IMR-90 (cell line): ENCODE measurements around the gene HACL1. TPM values are rescaled to one million over a fixed set of nuclear protein-coding genes. Genes with fewer than 3 reads are reported as not detected.

ENCODE experiments used
- ATAC-seq: fragments of 200-7000 bp; cut with Tn5 transposase; 2 replicates; pipeline ENCODE4 v1.9.1; 2020; ENCODE audit warnings: low read depth, mild to moderate bottlenecking, moderate library complexity
- BruUV-seq: library from RNA; stranded (reverse); fragments of 400-500 nt; replicated peaks from 2 replicates; lab custom pipeline; 2021; lab: Mats Ljungman, UMichigan
- CTCF ChIA-PET: fragments of 300-600 bp; formaldehyde crosslinking; extraction: SDS; loops from one replicate; lab custom pipeline; 2021; ENCODE audit warnings: antibody characterized with exemption; lab: Yijun Ruan, JAX
- POLR2A ChIA-PET: fragments of 300-600 bp; sonication (Branson Sonifier 250); formaldehyde crosslinking; loops from one replicate; lab custom pipeline; 2022; ENCODE audit warnings: antibody characterized with exemption; ENCODE audit not compliant: unreplicated experiment; lab: Charles Lee
- DNase-seq: peaks from one replicate; pipeline ENCODE4 v3.0.0; 2013
- H2AFZ ChIP-seq: replicated peaks from 2 replicates; pipeline ENCODE3; 2013; ENCODE audit warnings: low read length, mild to moderate bottlenecking; ENCODE audit not compliant: poor library complexity
- H2AK5ac ChIP-seq: 2 replicates; pipeline ENCODE4 v1.6.1; 2013; ENCODE audit warnings: low read depth, low read length, inconsistent platforms
- H2AK9ac ChIP-seq: replicated peaks from 2 replicates; pipeline ENCODE3; 2013; ENCODE audit warnings: mild to moderate bottlenecking, low read depth, low read length, moderate library complexity; ENCODE audit not compliant: poor library complexity
- H2BK120ac ChIP-seq: 2 replicates; pipeline ENCODE4 v1.6.1; 2013; ENCODE audit warnings: low read depth, low read length, inconsistent platforms
- H2BK15ac ChIP-seq: 3 replicates; pipeline ENCODE4 v1.6.1; 2013; ENCODE audit warnings: low read depth, low read length, inconsistent platforms
- H2BK20ac ChIP-seq: 2 replicates; pipeline ENCODE4 v1.6.1; 2013; ENCODE audit warnings: low read depth, mild to moderate bottlenecking, inconsistent platforms, low read length, moderate library complexity
- H2BK5ac ChIP-seq: 2 replicates; pipeline ENCODE4 v1.6.1; 2013; ENCODE audit warnings: mild to moderate bottlenecking, low read depth, low read length, inconsistent platforms; ENCODE audit not compliant: poor library complexity, severe bottlenecking
- H3K14ac ChIP-seq: replicated peaks from 2 replicates; pipeline ENCODE4 v1.6.1; 2013; ENCODE audit warnings: low read depth, low read length, inconsistent platforms
- H3K18ac ChIP-seq: 2 replicates; pipeline ENCODE4 v1.6.1; 2013; ENCODE audit warnings: low read depth, low read length, control low read depth
- H3K23ac ChIP-seq: 2 replicates; pipeline ENCODE4 v1.6.1; 2013; ENCODE audit warnings: low read depth, low read length, inconsistent platforms
- H3K27ac ChIP-seq: 2 replicates; pipeline ENCODE4 v1.5.1; 2013; ENCODE audit warnings: mild to moderate bottlenecking, control low read depth, low read length; ENCODE audit not compliant: insufficient read depth
- H3K27me3 ChIP-seq: 2 replicates; pipeline ENCODE4 v1.6.1; 2013; ENCODE audit warnings: low read length; ENCODE audit not compliant: control insufficient read depth, insufficient read depth
- H3K36me3 ChIP-seq: 2 replicates; pipeline ENCODE4 v1.6.1; 2013; ENCODE audit warnings: low read length, mixed read lengths; ENCODE audit not compliant: control insufficient read depth, insufficient read depth
- H3K4ac ChIP-seq: 2 replicates; pipeline ENCODE4 v1.6.1; 2013; ENCODE audit warnings: low read depth, low read length, inconsistent platforms
- H3K4me1 ChIP-seq: 2 replicates; pipeline ENCODE4 v1.6.1; 2013; ENCODE audit warnings: low read length, mixed read lengths; ENCODE audit not compliant: control insufficient read depth, insufficient read depth
- H3K4me2 ChIP-seq: 2 replicates; pipeline ENCODE4 v1.6.1; 2013; ENCODE audit warnings: low read depth, mild to moderate bottlenecking, control low read depth, low read length, moderate library complexity
- H3K4me3 ChIP-seq: 2 replicates; pipeline ENCODE4 v1.5.1; 2013; ENCODE audit warnings: low read depth, mild to moderate bottlenecking, control low read depth, low read length, moderate library complexity; ENCODE audit not compliant: insufficient read depth
- H3K56ac ChIP-seq: 2 replicates; pipeline ENCODE4 v1.6.1; 2013; ENCODE audit warnings: low read length, inconsistent platforms; ENCODE audit not compliant: insufficient read depth; ENCODE audit errors: extremely low read depth
- H3K79me1 ChIP-seq, 2 experiments: 2 replicates each; pipeline ENCODE4 v1.6.1; 2013; ENCODE audit warnings: low read length in 2 of 2, inconsistent platforms in 1 of 2, low read depth in 1 of 2
- H3K9ac ChIP-seq: 2 replicates; pipeline ENCODE4 v1.6.1; 2013; ENCODE audit warnings: low read depth, low read length, control low read depth
- H3K9me1 ChIP-seq: 2 replicates; pipeline ENCODE4 v1.6.1; 2013; ENCODE audit warnings: low read length, inconsistent platforms; ENCODE audit not compliant: insufficient read depth
- H3K9me3 ChIP-seq: 2 replicates; pipeline ENCODE4 v1.6.1; 2013; ENCODE audit warnings: low read length; ENCODE audit not compliant: control insufficient read depth, insufficient read depth
- H4K20me1 ChIP-seq: 2 replicates; pipeline ENCODE4 v1.6.1; 2013; ENCODE audit warnings: low read length, inconsistent platforms; ENCODE audit not compliant: insufficient read depth
- H4K5ac ChIP-seq: 2 replicates; pipeline ENCODE4 v1.6.1; 2013; ENCODE audit warnings: mild to moderate bottlenecking, low read depth, low read length, control low read depth
- H4K8ac ChIP-seq, 2 experiments: 2 replicates each; pipeline ENCODE4 v1.6.1; 2013; ENCODE audit warnings: low read depth in 2 of 2, low read length in 2 of 2, control low read depth in 1 of 2, inconsistent platforms in 1 of 2
- H4K91ac ChIP-seq: 2 replicates; pipeline ENCODE4 v1.6.1; 2013; ENCODE audit warnings: low read depth, low read length, inconsistent platforms; ENCODE audit not compliant: insufficient read depth
- BHLHE40 ChIP-seq: fragments of 150-350 bp; IDR thresholded peaks from 2 replicates; pipeline ENCODE4 v1.6.1; 2016; ENCODE audit warnings: mild to moderate bottlenecking, low read depth, low read length
- CEBPB ChIP-seq: IDR thresholded peaks from 2 replicates; pipeline ENCODE4 v1.6.1; 2012; ENCODE audit warnings: low read depth, low read length, improper control_type of control experiment
- CHD1 ChIP-seq: IDR thresholded peaks from 2 replicates; pipeline ENCODE4 v1.6.1; 2012; ENCODE audit warnings: low read depth, low read length, improper control_type of control experiment
- FOS ChIP-seq: fragments of 150-350 bp; IDR thresholded peaks from 2 replicates; pipeline ENCODE4 v1.6.1; 2016; ENCODE audit warnings: low read depth, low read length
- MAFK ChIP-seq: IDR thresholded peaks from 2 replicates; pipeline ENCODE4 v1.6.1; 2012; ENCODE audit warnings: low read depth, low read length, improper control_type of control experiment
- MAZ ChIP-seq: IDR thresholded peaks from 2 replicates; pipeline ENCODE4 v1.6.1; 2012; ENCODE audit warnings: low read depth, mild to moderate bottlenecking, low read length, improper control_type of control experiment, moderate library complexity, borderline replicate concordance
- MXI1 ChIP-seq: IDR thresholded peaks from 2 replicates; pipeline ENCODE4 v1.6.1; 2012; ENCODE audit warnings: low read depth, mild to moderate bottlenecking, low read length, moderate library complexity, borderline replicate concordance
- NFE2L2 ChIP-seq: fragments of 150-350 bp; IDR thresholded peaks from 2 replicates; pipeline ENCODE4 v1.6.1; 2016; ENCODE audit warnings: low read depth, mild to moderate bottlenecking, low read length
- POLR2A ChIP-seq: IDR thresholded peaks from 2 replicates; pipeline ENCODE4 v1.6.1; 2012; ENCODE audit warnings: mild to moderate bottlenecking, low read depth, low read length
- RAD21 ChIP-seq: IDR thresholded peaks from 2 replicates; pipeline ENCODE4 v1.6.1; 2012; ENCODE audit warnings: low read length, improper control_type of control experiment
- RCOR1 ChIP-seq: IDR thresholded peaks from 2 replicates; pipeline ENCODE4 v1.6.1; 2012; ENCODE audit warnings: mild to moderate bottlenecking, low read length, improper control_type of control experiment; ENCODE audit not compliant: insufficient replicate concordance
- RFX5 ChIP-seq: IDR thresholded peaks from 2 replicates; pipeline ENCODE4 v1.8.0; 2012; ENCODE audit warnings: low read depth, mild to moderate bottlenecking, low read length, moderate library complexity
- SMC3 ChIP-seq: fragments of 150-350 bp; IDR thresholded peaks from 2 replicates; pipeline ENCODE4 v1.6.1; 2016; ENCODE audit warnings: low read depth, mild to moderate bottlenecking, antibody characterized with exemption, low read length, moderate library complexity
- WGBS, 2 experiments: methylation state at CpG; one replicate each; pipeline versions ENCODE4 v1.1.5 to v1.1.7; 2013; ENCODE audit warnings: missing lambda C conversion rate in 2 of 2; ENCODE audit not compliant: insufficient read length in 1 of 2; ENCODE audit errors: extremely low coverage in 2 of 2; 5-methylcytosine and 5-hydroxymethylcytosine counted together
- dilution Hi-C: fragments of 300-500 bp; cut with HindIII; formaldehyde crosslinking; loops from one replicate; pipeline ENCODE4 v1.14.3; 2018; ENCODE audit warnings: low sequenced_read_pairs; ENCODE audit not compliant: unreplicated experiment
- in situ Hi-C: fragments of 300-500 bp; cut with MboI; formaldehyde crosslinking; loops from 3 replicates; pipeline ENCODE4 v1.14.3; 2019; ENCODE audit warnings: low sequenced_read_pairs, inconsistent platforms, mixed read lengths
- intact Hi-C: fragments of 100-400 bp; cut with micrococcal nuclease; formaldehyde crosslinking; loops from 2 replicates; pipeline ENCODE4 v1.10.0; 2022
- polyA plus RNA-seq, 3 experiments: library from polyadenylated mRNA; depleted of rRNA; stranded (reverse); fragments of >200 nt; gene quantifications; 2 replicates each; pipeline ENCODE4 v1.2.3, GENCODE V29; 2012; ENCODE audit warnings: low replicate concordance in 1 of 3
- total RNA-seq: library from RNA; depleted of rRNA; stranded (reverse); fragments of >200 nt; gene quantifications from 2 replicates; pipeline ENCODE4 v1.2.3, GENCODE V29; 2012
- TF ChIP-seq, protein P1 (sequence below): conservative IDR thresholded peaks from 2 replicates; pipeline ENCODE4 v1.5.1; 2012; ENCODE audit warnings: mild to moderate bottlenecking, low read depth, low read length, improper control_type of control experiment
- TF ChIP-seq, protein P2 (sequence below): fragments of 150-350 bp; IDR thresholded peaks from 2 replicates; pipeline ENCODE4 v1.6.1; 2017; ENCODE audit warnings: mild to moderate bottlenecking, antibody characterized with exemption, low read length, low read depth
- TF ChIP-seq, protein P3 (sequence below): fragments of 150-350 bp; IDR thresholded peaks from 2 replicates; pipeline ENCODE4 v1.6.1; 2016; ENCODE audit warnings: low read depth, mild to moderate bottlenecking, low read length, moderate library complexity, borderline replicate concordance

The HACL1 gene
- total and polyA plus RNA-seq, 2 of the 4 experiments (the other 2 are of a cell fraction): 9.9 to 28.1 TPM

DNA sequence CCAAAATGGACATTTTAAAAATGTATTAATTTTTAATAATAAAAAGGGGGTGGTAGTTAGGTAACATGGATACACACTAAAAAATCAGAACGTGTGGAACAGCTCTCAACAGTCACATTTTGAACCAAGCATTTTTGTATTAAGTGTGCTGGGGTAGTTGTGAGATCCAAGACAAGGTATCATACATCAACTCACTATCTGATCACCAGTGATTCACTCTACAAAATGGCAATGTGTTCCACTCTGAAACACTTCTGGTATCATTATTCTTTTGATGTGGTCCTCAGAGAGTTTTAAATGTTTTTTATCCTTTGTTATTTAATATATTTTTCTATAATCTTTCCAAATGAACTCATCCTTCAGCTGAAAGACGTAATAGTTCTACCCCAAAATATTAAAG, 5.4 kb downstream of the HACL1 start:
- H3K27ac ChIP-seq: no peak overlapping the region
- peaks cover 2% of the 10 kb centered on the region; the same call in 1 of the 2 replicates for H3K4me1 ChIP-seq
- H3K9me3 ChIP-seq: no peaks in the 10 kb centered on the region
- no peaks in the 10 kb centered on the region for H4K20me1 ChIP-seq
- H3K56ac ChIP-seq: no peak overlapping the region
- H4K5ac ChIP-seq: no peak overlapping the region
- intact Hi-C loops (loop anchor here (5.0 kb wide), 1 partner anchor 956 kb away; no protein-coding TSS in a partner anchor), in situ Hi-C loops (no loop called here), dilution Hi-C loops (no loop called here)
- no peak overlapping the region for H3K4me2 ChIP-seq
- no peak overlapping the region for H3K9ac ChIP-seq
- no peak for TF ChIP-seq CEBPB
- no peak for TF ChIP-seq RFX5
- TF ChIP-seq NFE2L2: no peak
- TF ChIP-seq, protein P1, sequence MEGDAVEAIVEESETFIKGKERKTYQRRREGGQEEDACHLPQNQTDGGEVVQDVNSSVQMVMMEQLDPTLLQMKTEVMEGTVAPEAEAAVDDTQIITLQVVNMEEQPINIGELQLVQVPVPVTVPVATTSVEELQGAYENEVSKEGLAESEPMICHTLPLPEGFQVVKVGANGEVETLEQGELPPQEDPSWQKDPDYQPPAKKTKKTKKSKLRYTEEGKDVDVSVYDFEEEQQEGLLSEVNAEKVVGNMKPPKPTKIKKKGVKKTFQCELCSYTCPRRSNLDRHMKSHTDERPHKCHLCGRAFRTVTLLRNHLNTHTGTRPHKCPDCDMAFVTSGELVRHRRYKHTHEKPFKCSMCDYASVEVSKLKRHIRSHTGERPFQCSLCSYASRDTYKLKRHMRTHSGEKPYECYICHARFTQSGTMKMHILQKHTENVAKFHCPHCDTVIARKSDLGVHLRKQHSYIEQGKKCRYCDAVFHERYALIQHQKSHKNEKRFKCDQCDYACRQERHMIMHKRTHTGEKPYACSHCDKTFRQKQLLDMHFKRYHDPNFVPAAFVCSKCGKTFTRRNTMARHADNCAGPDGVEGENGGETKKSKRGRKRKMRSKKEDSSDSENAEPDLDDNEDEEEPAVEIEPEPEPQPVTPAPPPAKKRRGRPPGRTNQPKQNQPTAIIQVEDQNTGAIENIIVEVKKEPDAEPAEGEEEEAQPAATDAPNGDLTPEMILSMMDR: no peak
- TF ChIP-seq POLR2A: no peak
- no peak for TF ChIP-seq SMC3
- TF ChIP-seq RCOR1: no peak
- TF ChIP-seq, protein P2, sequence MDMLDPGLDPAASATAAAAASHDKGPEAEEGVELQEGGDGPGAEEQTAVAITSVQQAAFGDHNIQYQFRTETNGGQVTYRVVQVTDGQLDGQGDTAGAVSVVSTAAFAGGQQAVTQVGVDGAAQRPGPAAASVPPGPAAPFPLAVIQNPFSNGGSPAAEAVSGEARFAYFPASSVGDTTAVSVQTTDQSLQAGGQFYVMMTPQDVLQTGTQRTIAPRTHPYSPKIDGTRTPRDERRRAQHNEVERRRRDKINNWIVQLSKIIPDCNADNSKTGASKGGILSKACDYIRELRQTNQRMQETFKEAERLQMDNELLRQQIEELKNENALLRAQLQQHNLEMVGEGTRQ: no peak
- no peak for TF ChIP-seq CHD1
- TF ChIP-seq FOS: no peak
- TF ChIP-seq MAZ: no peak
- TF ChIP-seq MXI1: no peak
- TF ChIP-seq MAFK: no peak
- TF ChIP-seq, protein P3, sequence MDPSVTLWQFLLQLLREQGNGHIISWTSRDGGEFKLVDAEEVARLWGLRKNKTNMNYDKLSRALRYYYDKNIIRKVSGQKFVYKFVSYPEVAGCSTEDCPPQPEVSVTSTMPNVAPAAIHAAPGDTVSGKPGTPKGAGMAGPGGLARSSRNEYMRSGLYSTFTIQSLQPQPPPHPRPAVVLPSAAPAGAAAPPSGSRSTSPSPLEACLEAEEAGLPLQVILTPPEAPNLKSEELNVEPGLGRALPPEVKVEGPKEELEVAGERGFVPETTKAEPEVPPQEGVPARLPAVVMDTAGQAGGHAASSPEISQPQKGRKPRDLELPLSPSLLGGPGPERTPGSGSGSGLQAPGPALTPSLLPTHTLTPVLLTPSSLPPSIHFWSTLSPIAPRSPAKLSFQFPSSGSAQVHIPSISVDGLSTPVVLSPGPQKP: no peak
- TF ChIP-seq BHLHE40: no peak
- no peak for TF ChIP-seq RAD21
- H3K4ac ChIP-seq: no peak overlapping the region
- no peak overlapping the region for H4K91ac ChIP-seq
- no peak for ATAC-seq
- CTCF ChIA-PET: no interaction called here
- peaks cover 6% of the 10 kb centered on the region for H3K9me1 ChIP-seq
- BruUV-seq: no TSS peak
- no peaks in the 10 kb centered on the region for H3K27me3 ChIP-seq
- H3K36me3 ChIP-seq: peaks cover 5% of the 10 kb centered on the region; the same call in 1 of the 2 replicates
- H4K8ac ChIP-seq: no peak overlapping the region
- POLR2A ChIA-PET: no interaction called here
- no peak overlapping the region for H2BK5ac ChIP-seq
- H2BK20ac ChIP-seq: no peak overlapping the region
- no peak overlapping the region for H3K18ac ChIP-seq
- WGBS, 2 experiments: no CpG with 5 or more reads among the region's 2 CpGs
- no peak for DNase-seq
- peaks cover 15 to 25% of the 10 kb centered on the region in 2 experiments for H3K79me1 ChIP-seq
- H3K14ac ChIP-seq: no peak overlapping the region
- no peak overlapping the region for H2AFZ ChIP-seq
- H2AK5ac ChIP-seq: no peak overlapping the region
- H2BK120ac ChIP-seq: no peak overlapping the region
- no peak overlapping the region for H2AK9ac ChIP-seq
- H3K23ac ChIP-seq: no peak overlapping the region
- H2BK15ac ChIP-seq: no peak overlapping the region
- no peak overlapping the region for H3K4me3 ChIP-seq
